ENCODE results near the gene SCGB1D4.

DNA sequence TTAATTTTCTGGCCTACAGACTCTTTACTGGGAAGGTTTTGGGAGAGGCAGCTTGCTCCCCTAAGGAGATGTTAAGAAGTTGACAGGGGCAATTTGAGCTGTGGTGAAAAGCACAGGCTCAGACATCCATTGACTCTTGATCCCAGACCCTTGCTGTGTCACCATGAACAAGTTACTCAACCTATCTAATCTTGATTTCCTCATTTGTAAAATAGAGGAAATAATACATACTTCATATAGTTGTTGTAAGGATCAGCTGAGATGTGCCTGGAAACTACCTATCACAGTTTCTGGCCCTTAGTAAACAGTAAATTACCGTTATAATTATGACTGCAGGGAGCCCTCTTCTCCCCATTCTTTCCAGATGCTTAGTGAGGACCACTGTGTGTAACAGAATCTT, 16.6 kb upstream of the SCGB1D4 start:
- TF ChIP-seq, protein P1, sequence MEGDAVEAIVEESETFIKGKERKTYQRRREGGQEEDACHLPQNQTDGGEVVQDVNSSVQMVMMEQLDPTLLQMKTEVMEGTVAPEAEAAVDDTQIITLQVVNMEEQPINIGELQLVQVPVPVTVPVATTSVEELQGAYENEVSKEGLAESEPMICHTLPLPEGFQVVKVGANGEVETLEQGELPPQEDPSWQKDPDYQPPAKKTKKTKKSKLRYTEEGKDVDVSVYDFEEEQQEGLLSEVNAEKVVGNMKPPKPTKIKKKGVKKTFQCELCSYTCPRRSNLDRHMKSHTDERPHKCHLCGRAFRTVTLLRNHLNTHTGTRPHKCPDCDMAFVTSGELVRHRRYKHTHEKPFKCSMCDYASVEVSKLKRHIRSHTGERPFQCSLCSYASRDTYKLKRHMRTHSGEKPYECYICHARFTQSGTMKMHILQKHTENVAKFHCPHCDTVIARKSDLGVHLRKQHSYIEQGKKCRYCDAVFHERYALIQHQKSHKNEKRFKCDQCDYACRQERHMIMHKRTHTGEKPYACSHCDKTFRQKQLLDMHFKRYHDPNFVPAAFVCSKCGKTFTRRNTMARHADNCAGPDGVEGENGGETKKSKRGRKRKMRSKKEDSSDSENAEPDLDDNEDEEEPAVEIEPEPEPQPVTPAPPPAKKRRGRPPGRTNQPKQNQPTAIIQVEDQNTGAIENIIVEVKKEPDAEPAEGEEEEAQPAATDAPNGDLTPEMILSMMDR (IDR thresholded peaks at IDR 0.05; ENCODE audit: borderline replicate concordance, extremely low read depth, low read length, poor library complexity, severe bottlenecking): no peak
- TF ChIP-seq EZH2 (IDR thresholded peaks at IDR 0.05; ENCODE audit: borderline replicate concordance, low read depth, low read length, severe bottlenecking): no peak

Data from DND-41 (cell line).